ENCODE data around the gene ZNRF3. TPM values are rescaled to one million over a fixed set of nuclear protein-coding genes. Genes with fewer than 3 reads are reported as not detected.

The ZNRF3 gene
- polyA plus RNA-seq, 1 donor (not counting 4 experiments of a cell fraction or from before 2014, with no cell fraction given), result 2.6 TPM

DNA sequence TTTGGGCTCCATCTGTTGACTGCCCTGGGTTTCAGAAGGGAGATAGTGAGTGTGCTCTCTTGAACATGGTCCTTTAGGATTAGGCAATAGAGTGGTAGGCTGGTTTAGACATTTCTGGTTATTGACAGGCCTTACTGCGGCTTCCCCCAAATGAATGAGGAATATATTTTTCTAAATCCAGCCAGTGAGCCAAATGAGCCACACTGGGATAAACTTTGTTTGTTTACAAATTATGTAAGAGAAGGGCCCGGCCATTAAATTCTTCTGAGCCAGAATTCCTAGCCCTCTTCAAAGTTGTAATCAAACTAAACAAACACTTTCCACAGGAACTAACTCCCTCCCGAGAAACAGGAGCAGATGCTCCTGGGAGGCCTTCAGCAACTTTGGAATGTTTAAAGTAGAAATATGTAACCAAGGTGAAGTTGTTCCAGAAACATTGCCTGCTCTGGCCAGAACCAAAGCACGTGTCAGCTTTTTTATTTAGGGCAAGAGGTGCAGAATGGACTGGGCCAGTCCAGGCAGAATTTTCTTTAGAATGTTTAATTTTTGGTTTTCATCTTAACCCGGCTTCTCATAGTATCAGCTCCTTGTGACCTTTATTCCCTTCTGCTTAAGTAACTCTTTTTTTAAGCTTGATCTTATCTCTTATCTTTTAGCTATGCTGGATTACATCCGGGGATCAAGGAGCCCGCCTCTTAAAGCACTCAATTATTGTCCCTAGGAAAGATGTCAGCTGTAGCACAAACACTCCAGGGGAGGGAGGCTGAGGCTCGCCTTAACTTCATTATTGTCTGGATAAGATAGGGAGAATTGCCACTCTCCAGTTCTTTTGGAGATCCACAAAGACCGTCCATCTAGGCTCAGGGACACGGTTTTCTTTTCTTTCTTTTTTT lies 28.7 kb downstream of the ZNRF3 start:
- DNase-seq (ENCODE audit: low read depth, low spot score) (no peak), FAIRE-seq (no peak)
- H3K9me1 ChIP-seq (ENCODE audit: control insufficient read depth, extremely low read depth, insufficient read depth, low read length), result peaks cover 3% of the 10 kb centered on the region
- H3K36me3 ChIP-seq (ENCODE audit: control insufficient read depth in 2 of 2, extremely low read depth in 1 of 2, insufficient read depth in 2 of 2, low read length in 2 of 2), result no peaks in the 10 kb centered on the region
- TF ChIP-seq, protein P1, sequence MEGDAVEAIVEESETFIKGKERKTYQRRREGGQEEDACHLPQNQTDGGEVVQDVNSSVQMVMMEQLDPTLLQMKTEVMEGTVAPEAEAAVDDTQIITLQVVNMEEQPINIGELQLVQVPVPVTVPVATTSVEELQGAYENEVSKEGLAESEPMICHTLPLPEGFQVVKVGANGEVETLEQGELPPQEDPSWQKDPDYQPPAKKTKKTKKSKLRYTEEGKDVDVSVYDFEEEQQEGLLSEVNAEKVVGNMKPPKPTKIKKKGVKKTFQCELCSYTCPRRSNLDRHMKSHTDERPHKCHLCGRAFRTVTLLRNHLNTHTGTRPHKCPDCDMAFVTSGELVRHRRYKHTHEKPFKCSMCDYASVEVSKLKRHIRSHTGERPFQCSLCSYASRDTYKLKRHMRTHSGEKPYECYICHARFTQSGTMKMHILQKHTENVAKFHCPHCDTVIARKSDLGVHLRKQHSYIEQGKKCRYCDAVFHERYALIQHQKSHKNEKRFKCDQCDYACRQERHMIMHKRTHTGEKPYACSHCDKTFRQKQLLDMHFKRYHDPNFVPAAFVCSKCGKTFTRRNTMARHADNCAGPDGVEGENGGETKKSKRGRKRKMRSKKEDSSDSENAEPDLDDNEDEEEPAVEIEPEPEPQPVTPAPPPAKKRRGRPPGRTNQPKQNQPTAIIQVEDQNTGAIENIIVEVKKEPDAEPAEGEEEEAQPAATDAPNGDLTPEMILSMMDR (optimal IDR thresholded peaks at IDR 0.05 in 1 of 3, IDR thresholded peaks at IDR 0.05 in 1 of 3, conservative IDR thresholded peaks at IDR 0.05 in 1 of 3; ENCODE audit: extremely low read depth in 1 of 3, insufficient read depth in 2 of 3, low read length in 3 of 3), result no peak
- no peak for TF ChIP-seq EZH2 (IDR thresholded peaks at IDR 0.05; ENCODE audit: low read length)
- H2AFZ ChIP-seq (ENCODE audit: control insufficient read depth, low read length), result no peak overlapping the region
- H3K27me3 ChIP-seq (ENCODE audit: control insufficient read depth, extremely low read depth, insufficient read depth, low read length), result no peaks in the 10 kb centered on the region
- H3K79me2 ChIP-seq (ENCODE audit: control insufficient read depth, insufficient read depth, low read length), result peaks cover 3% of the 10 kb centered on the region
- no peaks in the 10 kb centered on the region for H3K9me3 ChIP-seq (ENCODE audit: control insufficient read depth, low read depth, low read length)
- H3K9ac ChIP-seq (ENCODE audit: control insufficient read depth, extremely low read depth, insufficient read depth, low read length), result no peak overlapping the region
- H4K20me1 ChIP-seq (ENCODE audit: control insufficient read depth, extremely low read depth, insufficient read depth, low read length), result no peaks in the 10 kb centered on the region
- dilution Hi-C loops (cut with MboI; ENCODE audit: extremely low pct_ligation_motif_present, low sequenced_read_pairs), result no loop called here
- no peak overlapping the region for H3K27ac ChIP-seq (ENCODE audit: control insufficient read depth, insufficient read depth, low read length)
- H3K4me1 ChIP-seq (ENCODE audit: control insufficient read depth, extremely low read depth, insufficient read depth, low read length), result peaks cover 14% of the 10 kb centered on the region
- H3K4me3 ChIP-seq (ENCODE audit: control insufficient read depth in 2 of 3, extremely low read depth in 1 of 3, insufficient read depth in 2 of 3, low read depth in 1 of 3, low read length in 3 of 3), result no peak overlapping the region
- H3K4me2 ChIP-seq (ENCODE audit: control insufficient read depth, extremely low read depth, insufficient read depth, low read depth, low read length), result no peak overlapping the region

DNA sequence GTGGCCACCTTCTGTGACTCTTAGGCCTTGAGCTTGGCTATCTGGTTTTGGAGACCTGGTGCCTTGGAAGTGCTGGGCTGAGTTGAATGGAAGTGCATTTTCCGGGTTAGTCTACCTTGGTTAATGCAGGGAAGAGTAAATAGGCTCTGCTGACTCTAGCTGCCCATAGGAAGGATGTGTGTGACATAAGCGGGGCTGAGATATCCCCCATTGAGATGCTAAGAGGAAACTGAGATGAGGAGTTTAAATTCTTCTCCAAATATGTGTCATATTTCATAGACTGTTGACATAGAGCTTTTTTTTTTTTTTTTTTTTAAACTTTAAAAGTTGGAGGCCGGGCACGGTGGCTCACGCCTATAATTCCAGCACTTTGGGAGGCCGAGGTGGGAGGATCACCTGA lies 30.8 kb downstream of the ZNRF3 start:
- H3K4me2 ChIP-seq (ENCODE audit: control insufficient read depth, extremely low read depth, insufficient read depth, low read depth, low read length), result no peak overlapping the region
- H3K9me3 ChIP-seq (ENCODE audit: control insufficient read depth, low read depth, low read length), result no peaks in the 10 kb centered on the region
- no peak overlapping the region for H3K27ac ChIP-seq (ENCODE audit: control insufficient read depth, insufficient read depth, low read length)
- TF ChIP-seq EZH2 (IDR thresholded peaks at IDR 0.05; ENCODE audit: low read length), result no peak
- TF ChIP-seq, protein P1 (optimal IDR thresholded peaks at IDR 0.05 in 1 of 3, IDR thresholded peaks at IDR 0.05 in 1 of 3, conservative IDR thresholded peaks at IDR 0.05 in 1 of 3; ENCODE audit: extremely low read depth in 1 of 3, insufficient read depth in 2 of 3, low read length in 3 of 3), result no peak
- peaks cover 5% of the 10 kb centered on the region for H3K79me2 ChIP-seq (ENCODE audit: control insufficient read depth, insufficient read depth, low read length)
- peaks cover under 1% of the 10 kb centered on the region for H3K9me1 ChIP-seq (ENCODE audit: control insufficient read depth, extremely low read depth, insufficient read depth, low read length)
- dilution Hi-C loops (cut with MboI; ENCODE audit: extremely low pct_ligation_motif_present, low sequenced_read_pairs), result no loop called here
- no peaks in the 10 kb centered on the region for H3K36me3 ChIP-seq (ENCODE audit: control insufficient read depth in 2 of 2, extremely low read depth in 1 of 2, insufficient read depth in 2 of 2, low read length in 2 of 2)
- no peaks in the 10 kb centered on the region for H3K27me3 ChIP-seq (ENCODE audit: control insufficient read depth, extremely low read depth, insufficient read depth, low read length)
- no peak overlapping the region for H3K9ac ChIP-seq (ENCODE audit: control insufficient read depth, extremely low read depth, insufficient read depth, low read length)
- DNase-seq (ENCODE audit: low read depth, low spot score), result no peak
- H4K20me1 ChIP-seq (ENCODE audit: control insufficient read depth, extremely low read depth, insufficient read depth, low read length), result no peaks in the 10 kb centered on the region
- peaks cover 10% of the 10 kb centered on the region for H3K4me1 ChIP-seq (ENCODE audit: control insufficient read depth, extremely low read depth, insufficient read depth, low read length)
- no peak for FAIRE-seq
- H2AFZ ChIP-seq (ENCODE audit: control insufficient read depth, low read length), result no peak overlapping the region
- H3K4me3 ChIP-seq (ENCODE audit: control insufficient read depth in 2 of 3, extremely low read depth in 1 of 3, insufficient read depth in 2 of 3, low read depth in 1 of 3, low read length in 3 of 3), result no peak overlapping the region
